Astrocyte (in vitro differentiated cells and primary cell): Measurements from ENCODE around the gene ABCG5. TPM values are rescaled to one million over a fixed set of nuclear protein-coding genes. Genes with fewer than 3 reads are reported as not detected.
A peak's percentile ranks its signal among the peaks of the same experiment; 100 is the strongest.

Experiments
- DNase-seq: peaks from one replicate; pipeline ENCODE4 v3.0.0-alpha.2; 2010; ENCODE audit warnings: low read depth
- FAIRE-seq: peaks from 2 replicates; lab custom pipeline; 2011; peaks lifted over from hg19 to GRCh38; lab: Jason Lieb, UNC
- H2AFZ ChIP-seq: 2 replicates; pipeline ENCODE4 v1.6.0; 2012; ENCODE audit warnings: low read depth, low read length, inconsistent platforms
- H3K27ac ChIP-seq: 2 replicates; pipeline ENCODE4 v1.5.1; 2011; ENCODE audit warnings: low read depth, low read length, inconsistent platforms
- H3K27me3 ChIP-seq: 2 replicates; pipeline ENCODE4 v1.6.0; 2011; ENCODE audit warnings: low read length, inconsistent platforms; ENCODE audit not compliant: insufficient read depth
- H3K36me3 ChIP-seq: 2 replicates; pipeline ENCODE4 v1.5.1; 2011; ENCODE audit warnings: low read length, inconsistent platforms; ENCODE audit not compliant: insufficient read depth
- H3K4me1 ChIP-seq: 2 replicates; pipeline ENCODE4 v1.5.1; 2011; ENCODE audit warnings: low read length, inconsistent platforms; ENCODE audit not compliant: insufficient read depth
- H3K4me2 ChIP-seq: 2 replicates; pipeline ENCODE4 v1.6.0; 2012; ENCODE audit warnings: low read length, inconsistent platforms
- H3K4me3 ChIP-seq: 2 replicates; pipeline ENCODE4 v1.5.1; 2011; ENCODE audit warnings: low read depth, mild to moderate bottlenecking, low read length, inconsistent platforms; ENCODE audit not compliant: insufficient read depth
- H3K79me2 ChIP-seq: 2 replicates; pipeline ENCODE4 v1.6.0; 2012; ENCODE audit warnings: mild to moderate bottlenecking, low read length, inconsistent platforms; ENCODE audit not compliant: insufficient read depth
- H3K9ac ChIP-seq: 2 replicates; pipeline ENCODE4 v1.6.0; 2012; ENCODE audit warnings: mild to moderate bottlenecking, low read length, inconsistent platforms
- H3K9me3 ChIP-seq: 2 replicates; pipeline ENCODE4 v1.5.1; 2012; ENCODE audit warnings: low read depth, mild to moderate bottlenecking, low read length, inconsistent platforms; ENCODE audit not compliant: insufficient read depth
- H4K20me1 ChIP-seq: 2 replicates; pipeline ENCODE4 v1.6.0; 2012; ENCODE audit warnings: low read length, inconsistent platforms; ENCODE audit not compliant: insufficient read depth
- H3K27ac Mint-ChIP-seq: one replicate; pipeline ENCODE4 v1.8.0; 2021; ENCODE audit warnings: mild to moderate bottlenecking, mixed read lengths; ENCODE audit not compliant: unreplicated experiment
- H3K27me3 Mint-ChIP-seq: one replicate; pipeline ENCODE4 v1.8.0; 2021; ENCODE audit warnings: low read depth, mixed read lengths; ENCODE audit not compliant: unreplicated experiment
- H3K36me3 Mint-ChIP-seq: one replicate; pipeline ENCODE4 v1.8.0; 2021; ENCODE audit warnings: low read depth, mixed read lengths; ENCODE audit not compliant: unreplicated experiment
- H3K4me1 Mint-ChIP-seq: one replicate; pipeline ENCODE4 v1.8.0; 2021; ENCODE audit warnings: low read depth, mixed read lengths; ENCODE audit not compliant: unreplicated experiment
- H3K4me3 Mint-ChIP-seq: one replicate; pipeline ENCODE4 v1.8.0; 2021; ENCODE audit warnings: mild to moderate bottlenecking, moderate library complexity, mixed read lengths; ENCODE audit not compliant: unreplicated experiment
- H3K9me3 Mint-ChIP-seq: one replicate; pipeline ENCODE4 v1.8.0; 2021; ENCODE audit warnings: mild to moderate bottlenecking, mixed read lengths; ENCODE audit not compliant: unreplicated experiment
- EZH2 ChIP-seq: IDR thresholded peaks from 2 replicates; pipeline ENCODE4 v1.6.1; 2012; ENCODE audit warnings: mild to moderate bottlenecking, low read length, inconsistent platforms; ENCODE audit not compliant: insufficient read depth
- total RNA-seq: library from RNA; stranded (reverse); gene quantifications from 2 replicates; pipeline ENCODE4 v1.2.1, GENCODE V29; 2021
- TF ChIP-seq, protein P1 (sequence below): IDR thresholded peaks from 2 replicates; pipeline ENCODE4 v1.5.1; 2011; ENCODE audit warnings: low read depth, mild to moderate bottlenecking, inconsistent platforms, low read length, moderate library complexity; ENCODE audit not compliant: insufficient read depth

ABCG5 gene
- total RNA-seq, 1 donor from 2014 or later = not detected

DNA sequence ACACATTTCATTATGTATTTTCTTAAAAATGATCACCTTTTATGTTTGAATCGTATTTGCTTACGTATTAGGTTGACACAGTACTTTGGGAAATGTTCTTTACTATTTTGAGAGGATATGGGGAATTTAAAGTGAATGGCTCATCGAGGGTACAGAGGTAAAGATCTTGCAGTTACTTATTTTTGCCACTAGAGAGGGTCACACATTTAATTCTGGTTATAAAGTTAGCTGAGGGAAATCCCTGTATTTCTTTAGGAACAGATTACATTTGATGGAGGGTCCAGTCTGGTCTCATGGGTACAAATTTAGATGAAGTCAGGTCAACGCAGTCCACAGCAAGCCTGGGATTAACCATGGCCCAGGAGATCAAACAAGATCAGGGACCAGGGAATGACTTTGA, 40.3 kb downstream of the ABCG5 start:
- no peaks in the 10 kb centered on the region for H3K27me3 ChIP-seq
- FAIRE-seq = peak; percentile 63
- H4K20me1 ChIP-seq = no peaks in the 10 kb centered on the region
- H3K79me2 ChIP-seq = no peaks in the 10 kb centered on the region
- H3K27ac Mint-ChIP-seq = no peak overlapping the region
- no peaks in the 10 kb centered on the region for H3K4me1 ChIP-seq
- TF ChIP-seq, protein P1, sequence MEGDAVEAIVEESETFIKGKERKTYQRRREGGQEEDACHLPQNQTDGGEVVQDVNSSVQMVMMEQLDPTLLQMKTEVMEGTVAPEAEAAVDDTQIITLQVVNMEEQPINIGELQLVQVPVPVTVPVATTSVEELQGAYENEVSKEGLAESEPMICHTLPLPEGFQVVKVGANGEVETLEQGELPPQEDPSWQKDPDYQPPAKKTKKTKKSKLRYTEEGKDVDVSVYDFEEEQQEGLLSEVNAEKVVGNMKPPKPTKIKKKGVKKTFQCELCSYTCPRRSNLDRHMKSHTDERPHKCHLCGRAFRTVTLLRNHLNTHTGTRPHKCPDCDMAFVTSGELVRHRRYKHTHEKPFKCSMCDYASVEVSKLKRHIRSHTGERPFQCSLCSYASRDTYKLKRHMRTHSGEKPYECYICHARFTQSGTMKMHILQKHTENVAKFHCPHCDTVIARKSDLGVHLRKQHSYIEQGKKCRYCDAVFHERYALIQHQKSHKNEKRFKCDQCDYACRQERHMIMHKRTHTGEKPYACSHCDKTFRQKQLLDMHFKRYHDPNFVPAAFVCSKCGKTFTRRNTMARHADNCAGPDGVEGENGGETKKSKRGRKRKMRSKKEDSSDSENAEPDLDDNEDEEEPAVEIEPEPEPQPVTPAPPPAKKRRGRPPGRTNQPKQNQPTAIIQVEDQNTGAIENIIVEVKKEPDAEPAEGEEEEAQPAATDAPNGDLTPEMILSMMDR = no peak
- H2AFZ ChIP-seq = no peak overlapping the region
- H3K27me3 Mint-ChIP-seq = no peaks in the 10 kb centered on the region
- no peak for DNase-seq
- peaks cover 6% of the 10 kb centered on the region for H3K36me3 Mint-ChIP-seq
- no peaks in the 10 kb centered on the region for H3K9me3 ChIP-seq
- no peak overlapping the region for H3K4me3 Mint-ChIP-seq
- no peak overlapping the region for H3K9ac ChIP-seq
- H3K4me3 ChIP-seq = no peak overlapping the region
- H3K27ac ChIP-seq = no peak overlapping the region
- no peaks in the 10 kb centered on the region for H3K9me3 Mint-ChIP-seq
- no peaks in the 10 kb centered on the region for H3K4me1 Mint-ChIP-seq
- H3K36me3 ChIP-seq = no peaks in the 10 kb centered on the region
- no peak overlapping the region for H3K4me2 ChIP-seq

GRCh38 chr2:43796206-43796605, 42.4 kb downstream of the ABCG5 start:
- FAIRE-seq (no peak), DNase-seq (no peak)
- peaks cover 3% of the 10 kb centered on the region for H3K36me3 ChIP-seq
- no peak overlapping the region for H3K4me3 ChIP-seq
- H3K9ac ChIP-seq = no peak overlapping the region
- H3K79me2 ChIP-seq = no peaks in the 10 kb centered on the region
- Mint-ChIP-seq H3K4me3 (no peak overlapping the region), H3K4me1 (no peaks in the 10 kb centered on the region), H3K27ac (no peak overlapping the region), H3K9me3 (no peaks in the 10 kb centered on the region), H3K27me3 (no peaks in the 10 kb centered on the region), H3K36me3 (peaks cover 5% of the 10 kb centered on the region)
- H4K20me1 ChIP-seq = no peaks in the 10 kb centered on the region
- H3K4me2 ChIP-seq = no peak overlapping the region
- H3K9me3 ChIP-seq = no peaks in the 10 kb centered on the region
- no peak overlapping the region for H2AFZ ChIP-seq
- H3K27ac ChIP-seq = no peak overlapping the region
- no peaks in the 10 kb centered on the region for H3K4me1 ChIP-seq
- TF ChIP-seq, protein P1 = no peak
- no peak for TF ChIP-seq EZH2
- H3K27me3 ChIP-seq = no peaks in the 10 kb centered on the region

DNA sequence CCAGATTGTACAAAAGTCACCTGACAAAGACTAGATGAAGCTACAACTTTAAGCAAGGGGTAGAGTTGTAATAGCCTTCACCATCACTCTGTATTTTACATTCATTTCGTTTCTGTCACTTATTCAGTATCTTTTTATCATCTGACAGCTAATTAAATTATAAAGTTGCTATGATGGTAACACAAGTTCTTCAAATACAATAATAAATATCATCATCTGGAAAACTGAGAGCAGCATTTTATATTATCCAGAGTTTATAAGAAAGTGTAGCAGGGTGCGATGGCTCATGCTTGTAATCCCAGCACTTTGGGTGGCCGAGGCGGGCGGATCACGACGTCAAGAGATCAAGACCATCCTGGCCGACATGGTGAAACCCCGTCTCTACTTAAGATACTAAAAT, 43.7 kb downstream of the ABCG5 start:
- no peak overlapping the region for H2AFZ ChIP-seq
- no peaks in the 10 kb centered on the region for H3K4me1 ChIP-seq
- peaks cover 3% of the 10 kb centered on the region for H3K36me3 ChIP-seq
- no peaks in the 10 kb centered on the region for H4K20me1 ChIP-seq
- H3K9ac ChIP-seq = no peak overlapping the region
- TF ChIP-seq, protein P1 = no peak
- TF ChIP-seq EZH2 = no peak
- no peak overlapping the region for H3K27ac ChIP-seq
- FAIRE-seq = no peak
- H3K4me2 ChIP-seq = no peak overlapping the region
- no peaks in the 10 kb centered on the region for H3K27me3 Mint-ChIP-seq
- no peak overlapping the region for H3K4me3 Mint-ChIP-seq
- H3K36me3 Mint-ChIP-seq = peaks cover 5% of the 10 kb centered on the region
- no peaks in the 10 kb centered on the region for H3K27me3 ChIP-seq
- DNase-seq = no peak
- no peaks in the 10 kb centered on the region for H3K79me2 ChIP-seq
- H3K9me3 ChIP-seq = no peaks in the 10 kb centered on the region
- no peaks in the 10 kb centered on the region for H3K4me1 Mint-ChIP-seq
- H3K9me3 Mint-ChIP-seq = no peaks in the 10 kb centered on the region
- no peak overlapping the region for H3K4me3 ChIP-seq
- H3K27ac Mint-ChIP-seq = no peak overlapping the region
